Aorta (tissue), 5 donors: ENCODE results near the gene NSF. TPM values are rescaled to one million over a fixed set of nuclear protein-coding genes. Genes with fewer than 3 reads are reported as not detected.
"Not testable (repeated sequence)": the region's sequence is repeated elsewhere in the genome, so short reads cannot be mapped to it uniquely, and the experiment has no call there.

ENCODE experiments used
- ATAC-seq: fragments of 200-7000 bp; cut with Tn5 transposase; one replicate; pipeline ENCODE4 v1.9.1; 2022; ENCODE audit warnings: moderate library complexity; ENCODE audit not compliant: low FRiP score
- DNase-seq, 2 donors: peaks; one replicate each; pipeline ENCODE4 v3.0.0-alpha.2; 2020
- H3K27ac ChIP-seq, 2 donors: one replicate each; pipeline ENCODE4 v1.5.1; 2013; ENCODE audit warnings: low read length in 2 of 2, mild to moderate bottlenecking in 2 of 2, moderate library complexity in 2 of 2, control low read depth in 1 of 2, inconsistent platforms in 1 of 2, low read depth in 1 of 2
- H3K27me3 ChIP-seq, 2 donors: one replicate each; pipeline ENCODE4 v1.6.1; 2013; ENCODE audit warnings: control low read depth in 1 of 2, low read length in 1 of 2, mild to moderate bottlenecking in 1 of 2, moderate library complexity in 1 of 2; ENCODE audit not compliant: insufficient read depth in 2 of 2, control insufficient read depth in 1 of 2
- H3K36me3 ChIP-seq, 2 donors: one replicate each; pipeline ENCODE4 v1.6.1; 2013; ENCODE audit warnings: control low read depth in 1 of 2, low read length in 1 of 2, mild to moderate bottlenecking in 1 of 2; ENCODE audit not compliant: insufficient read depth in 2 of 2, control insufficient read depth in 1 of 2
- H3K4me1 ChIP-seq, 2 donors: one replicate each; pipeline ENCODE4 v1.6.1; 2013; ENCODE audit warnings: low read length in 2 of 2, control low read depth in 1 of 2, mild to moderate bottlenecking in 1 of 2, moderate library complexity in 1 of 2; ENCODE audit not compliant: insufficient read depth in 2 of 2, control insufficient read depth in 1 of 2
- H3K4me3 ChIP-seq, 2 donors: one replicate each; pipeline ENCODE4 v1.5.1; 2013; ENCODE audit warnings: low read length in 2 of 2, control low read depth in 1 of 2, mild to moderate bottlenecking in 1 of 2
- H3K9me3 ChIP-seq: one replicate; pipeline ENCODE4 v1.6.1; 2013; ENCODE audit warnings: mild to moderate bottlenecking, low read length; ENCODE audit not compliant: control insufficient read depth
- WGBS, 2 donors: extraction: QIAGEN DNeasy Blood & Tissue Kit; methylation state at CpG; one replicate each; pipeline ENCODE4 v1.1.7; 2013; 5-methylcytosine and 5-hydroxymethylcytosine counted together
- intact Hi-C, 2 donors: fragments of 100-400 bp; cut with DNase I; formaldehyde crosslinking; loops; one replicate each; pipeline versions ENCODE4 v1.14.2 to v1.15.0; 2022
- polyA plus RNA-seq, 2 donors: library from polyadenylated mRNA; stranded (reverse); fragments of 200-250 nt; gene quantifications; one replicate each; pipeline ENCODE4 v1.2.3, GENCODE V29; 2013
- total RNA-seq, 2 donors: library from RNA; stranded (reverse); fragmentation: NEBNext Ultra II Directional; extraction: Animal tissue kit (Norgen Biotek cat#: 25700); gene quantifications; one replicate each; pipeline ENCODE4 v1.2.1, GENCODE V29; 2021
- donor health status: healthy with polysubstance abuse.
- donor health status: Bipolar disorder and iron deficiency.
- donor health status: DM: no; HTN: no; CAD: no.
- donor health status: DM: no; HTN: no; CAD: no.
- donor health status: DM: yes; HTN: yes; CAD: no.

The NSF gene
- total and polyA plus RNA-seq, 4 donors: 10.6 to 34.5 (median 22.9) TPM

GRCh38 chr17:46580082-46580481 lies 10.4 kb upstream of the NSF start:
- H3K27ac ChIP-seq, ATAC-seq, intact Hi-C loops, DNase-seq, H3K27me3 ChIP-seq, H3K9me3 ChIP-seq, H3K4me3 ChIP-seq, H3K4me1 ChIP-seq, H3K36me3 ChIP-seq: not testable (repeated sequence)
- 3 to 4% methylated on average over 3 to 9 of the region's 18 CpGs for WGBS, 2 donors

GRCh38 chr17:46585444-46585843 lies 5.0 kb upstream of the NSF start:
- ATAC-seq, H3K27ac ChIP-seq, H3K4me3 ChIP-seq, H3K36me3 ChIP-seq, H3K27me3 ChIP-seq, intact Hi-C loops, DNase-seq, H3K9me3 ChIP-seq, H3K4me1 ChIP-seq: not testable (repeated sequence)
- WGBS, 2 donors: no CpG with 5 or more reads among the region's 3 CpGs

GRCh38 chr17:46591332-46591731 lies 863 bp downstream of the NSF start:
- no CpG with 5 or more reads among the region's 7 CpGs for WGBS, 2 donors
- intact Hi-C loops, ATAC-seq, H3K4me3 ChIP-seq, DNase-seq, H3K27me3 ChIP-seq, H3K27ac ChIP-seq, H3K9me3 ChIP-seq, H3K36me3 ChIP-seq, H3K4me1 ChIP-seq: not testable (repeated sequence)

GRCh38 chr17:46598344-46598931 lies 8.0 kb downstream of the NSF start:
- H3K27me3 ChIP-seq, DNase-seq, ATAC-seq, H3K9me3 ChIP-seq, H3K36me3 ChIP-seq, H3K4me1 ChIP-seq, H3K27ac ChIP-seq, intact Hi-C loops, H3K4me3 ChIP-seq: not testable (repeated sequence)
- WGBS, 2 donors: 21 to 42% methylated on average over 2 of the region's 3 CpGs

DNA sequence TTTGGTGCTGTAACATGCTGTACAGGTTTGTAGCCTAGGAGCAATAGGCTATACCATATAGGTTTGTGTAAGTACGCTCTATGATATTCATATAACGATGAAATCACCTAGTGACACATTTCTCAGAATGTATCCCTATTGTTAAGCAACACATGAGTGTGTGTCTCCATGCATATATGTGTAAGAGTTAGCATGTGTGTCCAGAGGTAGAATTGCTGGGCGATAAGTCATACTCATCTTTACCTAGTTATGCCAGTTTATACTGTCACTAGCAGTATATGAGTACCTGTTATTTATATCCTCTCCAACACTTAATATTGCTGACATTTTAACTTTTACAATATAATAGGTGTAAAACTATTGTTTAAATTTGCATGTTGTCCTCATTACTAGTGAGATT lies 10.3 kb downstream of the NSF start:
- intact Hi-C loops, H3K36me3 ChIP-seq, ATAC-seq, H3K27me3 ChIP-seq, H3K9me3 ChIP-seq, H3K27ac ChIP-seq, DNase-seq, H3K4me3 ChIP-seq, H3K4me1 ChIP-seq: not testable (repeated sequence)
- WGBS, 2 donors: no CpG with 5 or more reads among the region's 3 CpGs

- H3K36me3 ChIP-seq, DNase-seq, H3K27me3 ChIP-seq, intact Hi-C loops, H3K9me3 ChIP-seq, H3K4me1 ChIP-seq, ATAC-seq, H3K27ac ChIP-seq, H3K4me3 ChIP-seq: not testable (repeated sequence)
These were observed 12.7 kb downstream of the NSF start for GRCh38 chr17:46603125-46603524.

DNA sequence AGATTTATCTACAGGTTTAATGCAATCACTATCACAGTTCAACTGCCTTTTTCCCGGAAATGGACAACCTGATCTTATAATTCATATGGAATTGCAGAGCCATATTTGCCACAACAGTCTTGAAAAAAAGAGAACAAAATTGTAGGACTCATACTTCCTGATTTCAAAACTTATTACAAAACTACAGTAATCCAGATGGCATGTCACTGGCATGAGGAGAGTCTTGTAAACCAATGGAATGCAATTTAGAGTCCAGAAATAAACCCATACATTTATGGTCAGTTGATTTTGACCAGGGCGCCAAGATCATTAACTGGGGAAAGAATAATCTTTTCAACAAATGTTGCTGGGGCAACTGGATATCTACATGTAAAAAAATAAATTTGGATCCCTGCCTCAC lies 20.8 kb downstream of the NSF start:
- H3K4me1 ChIP-seq, H3K27me3 ChIP-seq, intact Hi-C loops, H3K36me3 ChIP-seq, H3K27ac ChIP-seq, DNase-seq, H3K4me3 ChIP-seq, ATAC-seq, H3K9me3 ChIP-seq: not testable (repeated sequence)
- WGBS, 2 donors: no CpG with 5 or more reads among the region's 2 CpGs

GRCh38 chr17:46613876-46614275 lies 23.4 kb downstream of the NSF start:
- DNase-seq, H3K9me3 ChIP-seq, H3K4me3 ChIP-seq, H3K4me1 ChIP-seq, ATAC-seq, H3K36me3 ChIP-seq, H3K27ac ChIP-seq, intact Hi-C loops, H3K27me3 ChIP-seq: not testable (repeated sequence)
- WGBS, 2 donors: no CpG with 5 or more reads among the region's 1 CpG

- H3K27ac ChIP-seq, ATAC-seq, H3K36me3 ChIP-seq, DNase-seq, H3K4me1 ChIP-seq, intact Hi-C loops, H3K27me3 ChIP-seq, H3K4me3 ChIP-seq, H3K9me3 ChIP-seq: not testable (repeated sequence)
- WGBS, 2 donors: no CpG with 5 or more reads among the region's 3 CpGs
These were observed 26.7 kb downstream of the NSF start for GRCh38 chr17:46617121-46617520.
